Liver (tissue), 9 donors: ENCODE data around the gene ANKS3. TPM values are rescaled to one million over a fixed set of nuclear protein-coding genes. Genes with fewer than 3 reads are reported as not detected.

Experiments
- DNase-seq: peaks from one replicate; pipeline ENCODE4 v3.0.0-alpha.2; 2017; ENCODE audit warnings: low spot score
- H3K27ac ChIP-seq, 2 donors: one replicate each; pipeline ENCODE4 v1.7.0; 2013; ENCODE audit warnings: inconsistent platforms in 2 of 2, low read length in 2 of 2, control low read depth in 1 of 2, low read depth in 1 of 2, mild to moderate bottlenecking in 1 of 2
- H3K27me3 ChIP-seq, 4 donors: one replicate each; pipeline versions ENCODE4 v1.6.1 to v1.7.0; 2013; ENCODE audit warnings: low read length in 3 of 4, inconsistent platforms in 1 of 4, mild to moderate bottlenecking in 1 of 4, moderate library complexity in 1 of 4; ENCODE audit not compliant: control insufficient read depth in 4 of 4, insufficient read depth in 4 of 4
- H3K36me3 ChIP-seq, 4 donors: one replicate each; pipeline versions ENCODE4 v1.6.1 to v1.7.0; 2013; ENCODE audit warnings: low read length in 3 of 4, mild to moderate bottlenecking in 3 of 4, low read depth in 1 of 4, moderate library complexity in 1 of 4; ENCODE audit not compliant: control insufficient read depth in 4 of 4, insufficient read depth in 3 of 4
- H3K4me1 ChIP-seq, 4 donors: one replicate each; pipeline versions ENCODE4 v1.6.1 to v1.7.0; 2013; ENCODE audit warnings: low read length in 3 of 4, mild to moderate bottlenecking in 3 of 4, moderate library complexity in 1 of 4; ENCODE audit not compliant: control insufficient read depth in 4 of 4, insufficient read depth in 4 of 4
- H3K4me3 ChIP-seq, 3 donors: one replicate each; pipeline versions ENCODE4 v1.6.1 to v1.7.0; 2013; ENCODE audit warnings: low read length in 3 of 3, control low read depth in 1 of 3, low read depth in 1 of 3, mild to moderate bottlenecking in 1 of 3
- H3K9ac ChIP-seq, 2 donors: one replicate each; pipeline ENCODE4 v1.7.0; 2013; ENCODE audit warnings: low read length in 2 of 2, mild to moderate bottlenecking in 2 of 2, moderate library complexity in 2 of 2, control low read depth in 1 of 2, low read depth in 1 of 2
- H3K9me3 ChIP-seq, 4 donors: one replicate each; pipeline versions ENCODE4 v1.6.1 to v1.7.0; 2013; ENCODE audit warnings: low read length in 3 of 4; ENCODE audit not compliant: control insufficient read depth in 4 of 4
- EGR1 ChIP-seq, 2 donors: IDR thresholded peaks; 2 replicates each; pipeline ENCODE4 v1.6.1; 2016 to 2018; ENCODE audit warnings: antibody characterized with exemption in 2 of 2, low read depth in 2 of 2
- FOXA1 ChIP-seq: IDR thresholded peaks from 2 replicates; pipeline ENCODE4 v1.6.1; 2016; ENCODE audit warnings: antibody characterized with exemption
- FOXA2 ChIP-seq: IDR thresholded peaks from 2 replicates; pipeline ENCODE4 v1.6.1; 2016; ENCODE audit warnings: antibody characterized with exemption
- GABPA ChIP-seq, 2 donors: IDR thresholded peaks in 1 of 2; conservative IDR thresholded peaks in 1 of 2; 2 replicates each; pipeline ENCODE4 v1.6.1; 2016; ENCODE audit warnings: antibody characterized with exemption in 2 of 2, mild to moderate bottlenecking in 1 of 2, moderate library complexity in 1 of 2
- HNF4G ChIP-seq: IDR thresholded peaks from 2 replicates; pipeline ENCODE4 v1.6.1; 2016; ENCODE audit warnings: antibody characterized with exemption
- JUND ChIP-seq, 2 donors: IDR thresholded peaks; 2 replicates each; pipeline ENCODE4 v1.6.1; 2016; ENCODE audit warnings: antibody characterized with exemption in 2 of 2
- NR2F2 ChIP-seq: IDR thresholded peaks from 2 replicates; pipeline ENCODE4 v1.6.1; 2016; ENCODE audit warnings: antibody characterized with exemption
- RAD21 ChIP-seq, 2 donors: IDR thresholded peaks; 2 replicates each; pipeline ENCODE4 v1.6.1; 2016; ENCODE audit warnings: antibody characterized with exemption in 2 of 2, mild to moderate bottlenecking in 2 of 2
- RXRA ChIP-seq, 2 donors: IDR thresholded peaks; 2 replicates each; pipeline ENCODE4 v1.6.1; 2017 to 2018; ENCODE audit warnings: antibody characterized with exemption in 2 of 2, mild to moderate bottlenecking in 1 of 2
- SP1 ChIP-seq: IDR thresholded peaks from 2 replicates; pipeline ENCODE4 v1.6.1; 2018; ENCODE audit warnings: antibody characterized with exemption, mild to moderate bottlenecking
- YY1 ChIP-seq: IDR thresholded peaks from 2 replicates; pipeline ENCODE4 v1.6.1; 2016; ENCODE audit warnings: antibody characterized with exemption, mild to moderate bottlenecking
- ZBTB33 ChIP-seq: IDR thresholded peaks from 2 replicates; pipeline ENCODE4 v1.6.1; 2016; ENCODE audit warnings: antibody characterized with exemption
- WGBS: extraction: QIAGEN DNeasy Blood & Tissue Kit; methylation state at CpG from one replicate; pipeline ENCODE4 v1.1.7; 2013; 5-methylcytosine and 5-hydroxymethylcytosine counted together
- polyA plus RNA-seq, 2 donors: library from polyadenylated mRNA; stranded (reverse) in 1 of 2; unstranded in 1 of 2; fragments of 200-250 nt in 1 of 2; fragments of >200 nt in 1 of 2; fragmentation: Nextera tagmentation in 1 of 2; extraction: Ambion mirVana in 1 of 2; gene quantifications; one replicate each; pipeline versions ENCODE4 v1.2.1 to v1.2.3, GENCODE V29; 2013 to 2015
- total RNA-seq, 2 donors: library from RNA; depleted of rRNA; stranded (reverse); fragments of >200 nt; gene quantifications; one replicate each; pipeline ENCODE4 v1.2.3, GENCODE V29; 2014
- TF ChIP-seq, protein P1 (sequence below): IDR thresholded peaks from 2 replicates; pipeline ENCODE4 v1.6.1; 2016; ENCODE audit warnings: antibody characterized with exemption
- TF ChIP-seq, protein P2 (sequence below): IDR thresholded peaks from 2 replicates; pipeline ENCODE4 v1.6.1; 2016; ENCODE audit warnings: antibody characterized with exemption
- TF ChIP-seq, protein P3 (sequence below): IDR thresholded peaks from 2 replicates; pipeline ENCODE4 v1.6.1; 2016; ENCODE audit warnings: antibody characterized with exemption, mild to moderate bottlenecking
- donor health status: healthy.
- donor health status: healthy.
- donor health status: healthy.
- donor health status: healthy.
- donor health status: healthy.

ANKS3 gene
- total and polyA plus RNA-seq, 4 donors: 4.0 to 14.0 (median 4.7) TPM

DNA sequence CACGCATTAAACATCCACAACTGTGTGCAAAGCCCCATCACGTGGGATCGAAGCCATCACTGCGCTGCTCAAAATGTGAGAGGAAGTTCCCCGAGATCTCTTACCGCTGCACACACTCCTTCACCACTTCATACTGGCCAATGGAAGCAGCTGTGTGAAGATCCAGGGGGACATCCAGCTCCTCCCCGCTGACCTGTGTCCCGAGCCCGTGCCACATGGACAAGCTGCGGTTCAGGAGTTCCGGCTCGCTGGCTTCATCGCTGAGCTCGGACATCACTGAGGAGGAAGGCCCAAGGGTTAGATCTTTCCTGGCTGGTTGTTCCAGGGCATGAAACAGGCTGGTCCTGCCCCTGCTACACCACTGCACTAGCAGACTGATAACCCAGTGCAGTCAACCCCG is 4.2 kb downstream of the ANKS3 start (continued):
- TF ChIP-seq JUND (IDR thresholded peaks at IDR 0.05) (no peak), GABPA (IDR thresholded peaks at IDR 0.05 in 1 of 2, conservative IDR thresholded peaks at IDR 0.05 in 1 of 2) (no peak), SP1 (no peak)
- TF ChIP-seq, protein P1, sequence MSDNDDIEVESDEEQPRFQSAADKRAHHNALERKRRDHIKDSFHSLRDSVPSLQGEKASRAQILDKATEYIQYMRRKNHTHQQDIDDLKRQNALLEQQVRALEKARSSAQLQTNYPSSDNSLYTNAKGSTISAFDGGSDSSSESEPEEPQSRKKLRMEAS: no peak
- TF ChIP-seq, protein P2, sequence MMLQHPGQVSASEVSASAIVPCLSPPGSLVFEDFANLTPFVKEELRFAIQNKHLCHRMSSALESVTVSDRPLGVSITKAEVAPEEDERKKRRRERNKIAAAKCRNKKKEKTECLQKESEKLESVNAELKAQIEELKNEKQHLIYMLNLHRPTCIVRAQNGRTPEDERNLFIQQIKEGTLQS: no peak

DNA sequence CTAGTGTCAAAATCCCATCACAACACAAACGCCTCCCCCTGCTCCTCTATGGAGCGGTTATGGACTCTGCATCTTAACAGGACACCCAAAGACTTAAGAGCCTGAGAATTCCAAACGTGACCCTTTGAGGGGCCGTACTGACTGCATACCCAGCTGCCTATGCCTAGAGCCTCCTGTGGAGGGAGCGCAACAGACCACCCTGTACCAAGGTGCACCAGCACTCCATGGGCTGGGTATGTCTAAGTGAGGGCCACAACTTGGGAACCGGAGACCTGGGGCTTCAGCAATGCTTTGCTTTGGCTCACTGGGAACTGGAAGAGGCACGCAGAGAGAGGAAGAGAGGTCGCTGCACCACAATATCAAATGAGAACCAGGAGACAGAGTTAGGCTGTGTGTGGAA is 5.4 kb downstream of the ANKS3 start:
- Histone ChIP-seq H3K36me3 (peaks cover 9 to 41% (median 25%) of the 10 kb centered on the region in 4 donors), H3K4me3 (no peak overlapping the region), H3K9ac (no peak overlapping the region), H3K4me1 (peaks cover 0 to 3% (median 2%) of the 10 kb centered on the region in 4 donors), H3K27me3 (no peaks in the 10 kb centered on the region), H3K9me3 (no peaks in the 10 kb centered on the region), H3K27ac (no peak overlapping the region)
- TF ChIP-seq YY1: no peak
- TF ChIP-seq, protein P1: no peak
- TF ChIP-seq, protein P2: no peak
- TF ChIP-seq EGR1 (IDR thresholded peaks at IDR 0.05; ENCODE audit: low read depth in 2 of 2): no peak
- no peak for TF ChIP-seq RXRA (IDR thresholded peaks at IDR 0.05)
- no peak for TF ChIP-seq ZBTB33
- TF ChIP-seq SP1: no peak
- TF ChIP-seq FOXA2: no peak
- DNase-seq: no peak
- WGBS: 97% methylated on average over 8 of the region's 8 CpGs

DNA sequence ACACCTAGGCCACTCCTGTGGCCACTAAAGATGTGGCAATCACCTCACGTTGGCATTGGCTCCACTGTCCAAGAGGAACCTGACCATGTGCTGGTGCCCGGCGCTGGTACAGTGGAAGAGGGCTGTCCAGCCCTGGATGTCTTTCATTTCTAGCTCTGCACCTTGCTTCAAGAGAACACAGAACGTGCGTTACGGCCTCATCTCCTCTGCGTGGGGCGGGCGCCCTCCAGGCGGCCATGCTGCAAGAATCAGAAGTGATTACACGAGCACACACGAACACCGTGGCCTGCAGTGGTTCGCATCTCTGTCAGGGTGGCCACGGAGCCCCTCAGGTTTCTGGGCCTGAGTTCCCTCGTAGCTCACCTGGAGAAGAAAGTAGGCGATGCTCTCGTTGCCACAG is 7.5 kb downstream of the ANKS3 start:
- H3K36me3 ChIP-seq: peaks cover 11 to 50% (median 29%) of the 10 kb centered on the region in 4 donors
- no peaks in the 10 kb centered on the region for H3K9me3 ChIP-seq
- 93% methylated on average over 18 of the region's 18 CpGs for whole genome bisulfite sequencing
- no peak for DNase-seq
- H3K4me3 ChIP-seq: no peak overlapping the region
- TF ChIP-seq, protein P1: no peak
- TF ChIP-seq EGR1 (IDR thresholded peaks at IDR 0.05; ENCODE audit: low read depth in 2 of 2): no peak
- no peak for TF ChIP-seq RAD21 (IDR thresholded peaks at IDR 0.05)
- no peak for TF ChIP-seq NR2F2
- no peak for TF ChIP-seq YY1
- no peak for TF ChIP-seq FOXA1
- no peak for TF ChIP-seq FOXA2
- TF ChIP-seq GABPA (IDR thresholded peaks at IDR 0.05 in 1 of 2, conservative IDR thresholded peaks at IDR 0.05 in 1 of 2): no peak
- TF ChIP-seq, protein P3, sequence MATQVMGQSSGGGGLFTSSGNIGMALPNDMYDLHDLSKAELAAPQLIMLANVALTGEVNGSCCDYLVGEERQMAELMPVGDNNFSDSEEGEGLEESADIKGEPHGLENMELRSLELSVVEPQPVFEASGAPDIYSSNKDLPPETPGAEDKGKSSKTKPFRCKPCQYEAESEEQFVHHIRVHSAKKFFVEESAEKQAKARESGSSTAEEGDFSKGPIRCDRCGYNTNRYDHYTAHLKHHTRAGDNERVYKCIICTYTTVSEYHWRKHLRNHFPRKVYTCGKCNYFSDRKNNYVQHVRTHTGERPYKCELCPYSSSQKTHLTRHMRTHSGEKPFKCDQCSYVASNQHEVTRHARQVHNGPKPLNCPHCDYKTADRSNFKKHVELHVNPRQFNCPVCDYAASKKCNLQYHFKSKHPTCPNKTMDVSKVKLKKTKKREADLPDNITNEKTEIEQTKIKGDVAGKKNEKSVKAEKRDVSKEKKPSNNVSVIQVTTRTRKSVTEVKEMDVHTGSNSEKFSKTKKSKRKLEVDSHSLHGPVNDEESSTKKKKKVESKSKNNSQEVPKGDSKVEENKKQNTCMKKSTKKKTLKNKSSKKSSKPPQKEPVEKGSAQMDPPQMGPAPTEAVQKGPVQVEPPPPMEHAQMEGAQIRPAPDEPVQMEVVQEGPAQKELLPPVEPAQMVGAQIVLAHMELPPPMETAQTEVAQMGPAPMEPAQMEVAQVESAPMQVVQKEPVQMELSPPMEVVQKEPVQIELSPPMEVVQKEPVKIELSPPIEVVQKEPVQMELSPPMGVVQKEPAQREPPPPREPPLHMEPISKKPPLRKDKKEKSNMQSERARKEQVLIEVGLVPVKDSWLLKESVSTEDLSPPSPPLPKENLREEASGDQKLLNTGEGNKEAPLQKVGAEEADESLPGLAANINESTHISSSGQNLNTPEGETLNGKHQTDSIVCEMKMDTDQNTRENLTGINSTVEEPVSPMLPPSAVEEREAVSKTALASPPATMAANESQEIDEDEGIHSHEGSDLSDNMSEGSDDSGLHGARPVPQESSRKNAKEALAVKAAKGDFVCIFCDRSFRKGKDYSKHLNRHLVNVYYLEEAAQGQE: no peak
- no peak for TF ChIP-seq RXRA (IDR thresholded peaks at IDR 0.05)
- TF ChIP-seq HNF4G: no peak
- TF ChIP-seq SP1: no peak
- TF ChIP-seq ZBTB33: no peak
- no peaks in the 10 kb centered on the region for H3K4me1 ChIP-seq
- no peak overlapping the region for H3K27ac ChIP-seq
- no peaks in the 10 kb centered on the region for H3K27me3 ChIP-seq
- no peak overlapping the region for H3K9ac ChIP-seq
